Left lobe of liver (tissue), 1 donor: ENCODE results near the gene PLAAT3. TPM values are rescaled to one million over a fixed set of nuclear protein-coding genes. Genes with fewer than 3 reads are reported as not detected.

ENCODE experiments used
- total RNA-seq: library from RNA; stranded (reverse); gene quantifications from one replicate; pipeline ENCODE4 v1.2.1, GENCODE V29; 2021
- donor health status: DM: no; HTN: yes; CAD: no.

PLAAT3 gene
- total RNA-seq, 1 donor from 2014 or later = 74.6 TPM

Other genes with a start within 250 kb of the PLAAT3 start
- 16.4 TPM for gene SLC22A9, start 244.6 kb downstream of the PLAAT3 start, total RNA-seq
- not detected for gene PLAAT5, start 123.3 kb downstream of the PLAAT3 start, total RNA-seq
- not detected for gene LGALS12, start 108.3 kb downstream of the PLAAT3 start, total RNA-seq
- 47.6 TPM for gene PLAAT4, start 77.6 kb downstream of the PLAAT3 start, total RNA-seq
- 1.2 TPM for gene PLAAT2, start 51.1 kb downstream of the PLAAT3 start, total RNA-seq
- gene ATL3, start 56.9 kb upstream of the PLAAT3 start, total RNA-seq = 29.8 TPM
- gene RTN3, start 67.1 kb upstream of the PLAAT3 start, total RNA-seq = 50.0 TPM
- 14.8 TPM for gene ZFTA, start 154.3 kb upstream of the PLAAT3 start, total RNA-seq
- 3.4 TPM for gene SPINDOC, start 199.0 kb upstream of the PLAAT3 start, total RNA-seq
- 13.0 TPM for gene MARK2, start 224.7 kb upstream of the PLAAT3 start, total RNA-seq